Panc1 (cell line): ENCODE data around the gene PC.

Source experiments
- POLR2AphosphoS5 ChIP-seq: IDR thresholded peaks from 2 replicates; pipeline ENCODE4 v1.6.1; 2012; ENCODE audit warnings: mild to moderate bottlenecking, low read depth, low read length, moderate library complexity
- TF ChIP-seq, protein P1 (sequence below): fragments of 450-650 bp; IDR thresholded peaks from 2 replicates; pipeline ENCODE4 v1.5.1; 2017; ENCODE audit warnings: mild to moderate bottlenecking

DNA sequence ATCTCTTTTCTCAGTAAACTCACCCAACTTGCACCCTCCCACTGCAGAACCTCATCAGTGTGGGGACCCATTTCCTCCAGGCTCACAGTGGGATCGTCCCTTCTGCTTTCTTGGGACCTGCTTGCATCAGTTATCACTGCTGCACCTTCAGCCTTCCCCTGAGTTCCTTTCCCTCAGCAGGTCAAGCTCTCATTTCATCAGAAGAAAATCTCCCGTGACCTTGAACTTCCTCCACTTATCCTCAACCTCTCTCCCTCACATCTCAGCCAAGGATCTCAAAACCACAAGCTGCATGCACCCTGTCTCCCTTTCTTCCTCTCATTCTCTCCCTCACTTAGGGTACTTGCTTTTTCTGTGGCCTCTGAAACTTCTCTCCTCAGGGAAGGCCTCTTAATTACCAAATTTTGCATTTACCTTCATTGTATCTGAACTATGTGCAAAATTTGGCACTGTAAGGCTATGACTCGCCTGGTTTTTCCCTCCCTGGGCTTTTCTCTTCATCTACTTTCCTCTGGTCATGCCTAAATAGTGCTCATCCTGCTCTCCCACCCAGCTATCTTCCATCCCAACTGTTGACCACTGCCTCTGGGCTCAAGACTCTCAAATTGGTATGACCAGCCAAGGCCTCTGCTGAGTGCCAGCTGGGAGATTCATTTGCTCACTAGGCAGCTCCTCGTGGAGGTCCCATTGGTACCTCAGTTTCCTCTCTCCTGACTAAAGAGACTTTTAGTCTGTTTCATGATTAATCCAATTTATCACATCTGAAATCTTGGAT lies 117.7 kb downstream of the PC start:
- TF ChIP-seq POLR2AphosphoS5 = no peak
- TF ChIP-seq, protein P1, sequence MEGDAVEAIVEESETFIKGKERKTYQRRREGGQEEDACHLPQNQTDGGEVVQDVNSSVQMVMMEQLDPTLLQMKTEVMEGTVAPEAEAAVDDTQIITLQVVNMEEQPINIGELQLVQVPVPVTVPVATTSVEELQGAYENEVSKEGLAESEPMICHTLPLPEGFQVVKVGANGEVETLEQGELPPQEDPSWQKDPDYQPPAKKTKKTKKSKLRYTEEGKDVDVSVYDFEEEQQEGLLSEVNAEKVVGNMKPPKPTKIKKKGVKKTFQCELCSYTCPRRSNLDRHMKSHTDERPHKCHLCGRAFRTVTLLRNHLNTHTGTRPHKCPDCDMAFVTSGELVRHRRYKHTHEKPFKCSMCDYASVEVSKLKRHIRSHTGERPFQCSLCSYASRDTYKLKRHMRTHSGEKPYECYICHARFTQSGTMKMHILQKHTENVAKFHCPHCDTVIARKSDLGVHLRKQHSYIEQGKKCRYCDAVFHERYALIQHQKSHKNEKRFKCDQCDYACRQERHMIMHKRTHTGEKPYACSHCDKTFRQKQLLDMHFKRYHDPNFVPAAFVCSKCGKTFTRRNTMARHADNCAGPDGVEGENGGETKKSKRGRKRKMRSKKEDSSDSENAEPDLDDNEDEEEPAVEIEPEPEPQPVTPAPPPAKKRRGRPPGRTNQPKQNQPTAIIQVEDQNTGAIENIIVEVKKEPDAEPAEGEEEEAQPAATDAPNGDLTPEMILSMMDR = no peak
